HG03565 (cell line): ENCODE results near the gene DENND1B.
"Not testable (repeated sequence)": the region's sequence is repeated elsewhere in the genome, so short reads cannot be mapped to it uniquely, and the experiment has no call there.

Experiments
- ATAC-seq: cut with Tn5 transposase; IDR thresholded peaks from one replicate; pipeline ENCODE4 v1.9.1; 2021; ENCODE audit warnings: mild to moderate bottlenecking, moderate library complexity; ENCODE audit not compliant: unreplicated experiment

Gene DENND1B

DNA sequence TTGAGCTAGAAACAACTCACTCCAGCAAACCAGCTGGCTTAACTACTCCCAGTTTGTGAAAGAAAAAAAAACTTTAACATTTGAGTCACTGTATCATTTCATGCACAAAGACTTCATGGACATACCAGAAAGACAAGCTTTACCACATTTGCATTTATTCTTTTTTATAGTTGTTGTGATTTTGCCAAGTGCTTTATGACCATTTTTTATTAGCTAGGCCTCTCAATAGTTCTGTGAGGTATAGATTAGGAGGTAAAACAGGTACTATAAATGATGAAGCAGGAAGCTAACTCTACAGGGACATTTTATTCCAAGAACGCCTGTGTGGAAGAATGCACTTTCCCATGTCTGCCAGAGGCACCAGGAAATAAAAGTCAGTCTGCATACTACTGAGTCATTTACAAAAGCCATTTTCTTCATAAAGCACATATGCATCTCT lies 8.2 kb upstream of the DENND1B start:
- no peak for ATAC-seq

DNA sequence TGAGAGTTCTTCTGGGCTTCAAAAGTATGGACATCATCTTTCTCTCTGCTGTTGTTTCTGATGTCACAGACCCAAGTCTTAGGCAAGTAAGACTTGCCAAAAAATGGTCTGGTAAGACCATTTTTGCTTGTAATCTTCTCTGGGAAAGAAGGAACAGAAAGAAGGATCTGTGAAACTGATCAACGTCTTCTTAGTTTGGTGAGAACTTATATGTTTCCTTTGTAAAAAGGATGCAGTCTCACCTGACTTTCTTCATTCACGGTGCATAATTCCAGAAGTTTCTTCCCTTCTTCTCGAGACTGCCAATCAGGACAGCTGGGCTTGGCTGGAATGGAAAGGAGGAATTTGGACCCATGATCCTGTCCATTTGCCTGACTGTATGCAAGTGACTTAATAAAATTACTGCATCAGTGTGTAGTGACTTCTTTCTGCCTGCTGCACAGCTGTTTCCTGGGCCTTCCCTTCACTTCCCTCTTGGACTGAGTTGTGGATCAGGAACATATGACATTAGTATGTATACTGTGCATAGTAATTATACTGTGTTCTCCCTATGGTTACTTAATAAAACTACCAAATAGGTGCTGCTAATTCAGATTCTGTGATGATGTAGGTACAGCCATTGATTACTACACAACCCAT lies 7.6 kb upstream of the DENND1B start:
- no peak for ATAC-seq

DNA sequence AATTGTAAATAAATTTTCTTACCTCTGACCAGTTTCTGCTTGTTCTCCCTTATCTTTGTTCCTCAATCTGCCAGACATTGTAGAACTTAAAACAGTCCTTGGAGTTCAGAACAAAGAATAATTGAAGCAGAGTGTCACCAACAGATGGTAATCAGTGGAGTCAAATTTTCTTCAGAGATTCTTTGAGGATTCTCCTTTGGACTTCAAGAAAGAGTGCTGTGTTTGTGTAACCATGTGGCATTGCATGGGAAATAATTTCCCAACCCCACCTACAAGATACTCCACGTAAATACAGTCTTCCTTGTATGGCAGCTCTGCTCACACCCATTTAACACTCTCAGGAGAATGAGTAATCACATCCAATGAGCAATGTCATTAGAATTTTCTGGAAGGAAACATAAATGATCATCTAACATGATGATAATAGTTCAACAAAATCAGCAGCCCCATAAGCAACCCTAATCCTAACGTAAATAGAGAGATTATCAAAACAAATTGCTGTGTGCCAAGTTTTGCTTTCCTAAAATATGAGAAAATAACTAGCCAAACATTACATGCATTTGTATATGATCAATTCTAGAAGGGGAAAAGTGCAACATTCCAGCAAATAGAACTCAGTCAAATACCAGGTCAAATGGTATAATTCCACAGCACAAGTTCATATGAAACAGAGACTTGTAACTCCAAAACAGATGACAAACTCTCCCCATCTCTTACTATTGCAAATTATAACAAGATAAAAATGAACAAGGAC lies 6.9 kb upstream of the DENND1B start:
- no peak for ATAC-seq

DNA sequence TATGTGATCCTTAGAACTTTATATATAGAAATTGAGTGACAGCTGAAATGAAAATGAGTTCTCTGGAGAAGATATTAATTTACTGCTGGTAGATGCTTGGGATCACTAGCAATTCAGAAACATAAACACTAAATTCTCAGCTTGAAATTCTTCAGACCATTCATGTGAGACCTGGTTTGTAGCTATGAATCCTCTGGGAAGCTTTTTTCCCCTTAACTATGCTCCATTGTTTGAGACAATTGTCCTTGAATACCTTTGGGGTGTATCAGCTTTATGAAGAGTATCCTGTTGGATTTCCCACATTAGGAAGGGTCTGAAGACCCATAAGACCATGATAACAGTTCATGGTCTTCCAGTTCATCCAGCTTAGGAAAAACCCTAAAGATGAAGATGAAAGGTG lies 4.6 kb upstream of the DENND1B start:
- ATAC-seq: no peak

DNA sequence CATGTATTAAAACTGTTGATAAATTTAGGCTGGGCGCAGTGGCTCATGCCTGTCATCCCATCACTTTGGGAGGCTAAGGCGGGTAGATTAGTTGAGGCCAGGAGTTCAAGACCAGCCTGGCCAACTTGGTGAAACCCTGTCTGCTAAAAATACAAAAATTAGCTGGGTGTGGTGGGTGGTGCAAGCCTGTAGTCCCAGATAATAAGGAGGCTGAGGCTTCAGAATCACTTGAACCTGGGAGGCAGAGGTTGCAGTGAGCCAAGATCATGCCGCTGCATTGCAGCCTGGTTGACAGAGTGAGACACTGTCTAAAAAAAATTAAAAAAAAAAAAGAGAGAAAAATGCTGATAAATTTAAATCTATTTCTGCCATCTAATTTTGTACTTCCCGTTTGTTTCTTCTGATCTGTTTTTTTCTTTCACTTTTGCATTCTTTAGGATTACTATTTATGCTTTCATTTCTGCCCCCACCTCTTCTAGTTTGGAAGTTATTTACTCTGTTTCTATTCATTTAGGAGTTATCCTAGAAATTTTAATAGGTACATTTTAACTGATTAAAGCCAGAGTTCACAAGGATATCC lies 3.2 kb upstream of the DENND1B start:
- no peak for ATAC-seq

DNA sequence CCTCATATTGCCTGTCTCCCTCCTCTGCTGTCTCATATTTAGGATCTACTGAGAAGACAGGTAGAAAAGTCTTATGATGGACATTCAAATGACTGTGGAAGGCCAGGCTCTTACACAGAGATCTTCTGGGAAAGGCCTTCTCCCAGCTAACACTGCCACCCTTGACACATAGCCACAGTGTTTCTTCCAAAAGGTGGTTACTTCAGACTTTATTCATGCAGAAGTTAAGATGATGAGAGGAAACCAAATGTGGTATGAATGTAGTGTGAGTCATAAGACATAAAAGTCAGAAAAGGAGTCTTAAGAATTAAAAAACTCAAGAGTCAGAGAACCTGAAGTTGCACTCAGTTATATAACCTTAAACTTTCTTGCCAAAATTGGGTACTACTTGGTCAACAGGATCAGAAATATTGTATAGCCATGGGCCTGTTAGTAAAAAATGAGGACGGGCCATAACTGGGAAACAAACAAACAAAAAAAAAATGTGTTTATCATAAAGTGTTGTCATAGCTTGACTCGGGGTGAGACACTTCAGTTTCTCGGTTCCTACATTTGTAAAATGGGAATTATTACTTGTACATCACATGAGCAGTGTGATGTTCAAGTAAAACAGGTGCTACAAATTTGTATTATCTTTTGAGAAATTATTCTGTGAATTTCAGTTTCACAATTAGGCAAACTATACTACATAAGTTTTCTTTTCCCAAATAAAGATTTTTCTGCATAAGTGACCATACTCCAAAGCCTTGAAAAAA lies 1.2 kb upstream of the DENND1B start:
- ATAC-seq: peak; percentile 29

DNA sequence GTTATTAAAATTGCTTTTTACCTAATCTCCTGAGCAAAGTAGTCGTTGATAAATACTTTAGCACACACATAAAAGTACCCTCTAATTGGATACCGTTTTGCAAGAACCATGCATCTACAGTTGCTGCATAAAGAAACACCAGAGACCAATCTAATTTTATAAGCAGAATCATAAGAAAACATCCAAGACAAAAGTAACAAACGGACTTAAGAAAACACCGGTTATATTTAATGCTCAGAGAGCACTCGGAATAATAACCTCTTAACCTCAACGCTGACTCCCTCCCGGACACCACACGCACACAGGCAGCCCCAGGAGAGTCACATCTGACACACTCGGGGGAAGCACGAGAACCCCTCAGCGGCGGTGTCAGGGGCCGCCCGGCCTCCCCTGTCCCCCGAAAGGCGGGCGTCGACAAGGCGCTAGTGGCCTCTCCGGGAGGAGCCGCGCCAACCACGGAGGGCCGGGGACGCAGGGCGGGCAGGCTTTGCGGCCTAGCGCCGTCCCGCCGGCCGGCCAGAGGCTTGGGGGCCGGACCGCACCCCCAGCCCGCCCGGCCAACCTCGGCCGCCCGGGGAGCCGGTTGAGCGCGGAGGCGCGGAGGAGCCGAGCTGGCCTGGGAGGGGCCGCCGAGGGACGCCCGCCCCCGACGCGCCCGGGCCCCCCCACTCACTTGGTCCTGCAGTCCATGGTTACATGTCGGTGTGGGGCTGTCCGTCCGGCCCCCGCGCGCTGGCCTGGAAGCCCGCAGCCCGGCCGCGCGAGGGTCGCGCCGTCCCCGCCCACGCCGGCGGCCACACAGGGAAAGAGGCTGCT lies 606 bp downstream of the DENND1B start:
- peak; percentile 17 for ATAC-seq

DNA sequence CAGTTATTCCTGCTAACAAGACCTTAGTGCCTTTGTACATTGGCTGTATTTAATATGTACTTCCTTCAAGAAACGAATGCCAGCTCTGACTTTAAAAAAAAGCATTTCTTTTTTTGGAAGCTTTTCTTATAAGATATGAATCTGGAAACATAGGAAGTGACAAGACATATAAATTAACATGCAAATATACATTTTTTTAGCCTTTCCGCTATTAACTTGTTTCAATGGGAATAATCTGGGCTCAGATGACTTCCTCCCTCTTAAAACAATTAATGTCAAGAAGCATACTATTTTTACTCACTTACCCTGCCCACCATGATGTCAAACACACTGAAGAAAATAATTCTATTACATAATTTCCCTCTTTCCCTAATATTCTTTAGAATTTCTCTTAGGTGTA lies 1.4 kb downstream of the DENND1B start:
- no peak for ATAC-seq

DNA sequence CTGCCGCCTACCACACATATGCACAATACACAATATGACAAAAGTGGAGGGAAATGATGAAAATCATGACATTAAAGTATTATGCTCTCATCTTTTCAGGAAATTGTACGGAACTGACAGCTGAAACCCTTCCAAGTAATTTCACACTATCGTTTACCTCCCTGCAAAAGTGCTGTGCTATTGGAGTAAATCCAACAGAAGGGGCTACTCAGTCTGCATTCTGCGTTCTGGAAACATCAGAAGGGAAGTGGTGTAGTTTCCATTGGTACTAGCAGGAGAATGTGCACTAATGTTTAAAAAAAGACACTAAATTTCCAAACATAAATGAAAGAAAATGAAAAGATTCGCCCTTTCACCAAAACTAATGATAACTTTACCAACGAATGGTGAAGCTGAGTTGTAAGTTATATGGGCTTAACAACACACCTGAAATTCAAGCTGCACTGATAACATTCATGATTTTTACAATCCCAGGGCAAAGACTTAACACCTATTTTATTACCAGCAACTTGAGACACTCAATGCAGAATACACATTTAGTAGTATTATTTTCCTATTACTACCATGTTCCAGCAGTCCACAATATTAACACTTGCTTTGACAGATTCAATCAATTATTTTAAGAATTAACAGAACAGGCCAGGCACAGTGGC lies 3.2 kb downstream of the DENND1B start:
- no peak for ATAC-seq

DNA sequence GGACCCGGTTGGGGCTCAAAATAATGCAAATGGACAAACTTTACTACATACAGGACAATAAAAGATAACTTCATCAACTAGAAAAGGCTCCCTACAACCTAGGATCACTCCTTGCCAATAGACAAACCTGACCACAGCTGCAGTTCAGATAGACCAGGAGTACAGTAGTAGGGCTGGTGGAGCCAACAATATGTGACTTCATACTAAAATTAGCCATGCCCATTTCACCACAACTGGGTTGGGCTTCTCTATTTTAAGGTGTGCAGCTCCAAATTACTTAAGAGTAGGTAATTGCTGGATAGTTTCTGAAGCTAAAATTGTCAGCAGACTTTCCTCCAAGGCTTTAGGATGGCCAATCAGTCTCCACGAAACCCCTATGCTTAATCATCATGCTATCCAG lies 3.9 kb downstream of the DENND1B start:
- no peak for ATAC-seq

DNA sequence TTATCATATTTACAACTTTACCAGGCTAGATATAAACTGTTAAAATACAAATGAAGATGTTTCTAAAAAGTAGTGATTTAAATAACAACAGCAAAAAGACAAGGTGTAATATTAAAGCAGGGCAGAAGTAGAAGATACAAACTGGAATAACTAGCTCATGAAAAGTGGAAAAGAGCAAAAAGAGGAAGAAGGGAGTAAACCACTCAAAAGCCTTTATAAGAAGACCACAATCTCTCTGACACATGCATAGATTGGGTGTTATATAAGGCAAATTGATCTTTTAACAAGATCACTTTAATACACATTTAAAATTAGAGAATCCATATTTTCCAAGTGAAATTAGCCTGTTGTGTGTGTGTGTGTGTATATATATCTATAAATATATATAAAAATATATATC lies 5.0 kb downstream of the DENND1B start:
- ATAC-seq: no peak

DNA sequence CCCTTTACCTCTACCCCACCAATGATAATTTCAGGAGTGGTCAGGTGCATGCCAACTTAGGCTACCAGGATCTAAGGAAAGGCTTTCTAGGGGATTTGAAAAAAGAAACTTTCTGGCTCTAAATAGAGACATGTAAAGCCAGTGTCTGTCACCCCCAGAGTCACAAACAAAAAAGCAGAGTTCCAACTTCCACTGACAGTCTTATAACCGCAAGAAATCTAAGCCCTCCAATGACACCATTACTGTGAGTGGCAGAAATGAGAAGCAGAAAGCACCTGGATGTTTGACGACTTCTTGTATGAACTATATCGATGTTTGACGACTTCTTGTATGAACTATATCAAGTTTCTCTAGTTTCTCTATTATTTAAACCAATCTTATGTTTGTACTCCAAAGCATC lies 6.0 kb downstream of the DENND1B start:
- ATAC-seq: no peak

DNA sequence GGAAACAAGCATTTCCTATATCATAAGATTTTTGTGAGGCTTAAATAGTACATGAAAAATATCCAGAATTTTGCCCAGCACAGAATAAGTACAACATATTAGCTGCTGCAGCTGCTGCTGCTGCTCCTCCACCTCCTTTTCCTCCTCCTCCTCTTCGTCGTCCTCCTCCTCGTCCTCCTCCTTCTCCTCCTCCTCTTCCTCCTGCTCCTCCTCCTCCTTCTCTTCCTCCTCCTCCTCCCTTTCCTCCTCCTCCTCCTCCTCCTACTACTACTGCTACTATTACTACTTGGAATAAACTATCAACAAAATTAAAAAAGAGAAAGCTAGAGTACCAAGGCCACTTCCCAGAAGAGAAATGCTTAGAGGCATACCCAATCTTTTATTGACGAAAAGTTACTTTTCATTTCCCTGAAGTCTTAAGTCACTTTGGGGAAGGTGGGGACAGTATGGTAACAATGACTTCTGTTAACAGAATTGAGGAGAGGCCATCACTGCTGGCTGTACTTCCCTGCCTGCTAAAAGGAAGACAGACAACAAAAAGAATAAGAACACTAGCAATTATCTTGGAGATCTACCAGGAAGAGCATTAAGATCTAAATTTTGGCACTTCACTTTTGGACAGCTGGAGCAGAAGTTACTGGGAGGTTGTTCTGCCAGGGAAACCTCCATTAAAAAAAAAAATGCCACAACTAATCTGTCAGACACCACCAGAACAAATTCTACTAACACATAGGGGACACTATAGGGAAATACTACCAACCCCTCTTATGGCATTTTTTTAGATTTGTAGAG lies 7.1 kb downstream of the DENND1B start:
- no peak for ATAC-seq

DNA sequence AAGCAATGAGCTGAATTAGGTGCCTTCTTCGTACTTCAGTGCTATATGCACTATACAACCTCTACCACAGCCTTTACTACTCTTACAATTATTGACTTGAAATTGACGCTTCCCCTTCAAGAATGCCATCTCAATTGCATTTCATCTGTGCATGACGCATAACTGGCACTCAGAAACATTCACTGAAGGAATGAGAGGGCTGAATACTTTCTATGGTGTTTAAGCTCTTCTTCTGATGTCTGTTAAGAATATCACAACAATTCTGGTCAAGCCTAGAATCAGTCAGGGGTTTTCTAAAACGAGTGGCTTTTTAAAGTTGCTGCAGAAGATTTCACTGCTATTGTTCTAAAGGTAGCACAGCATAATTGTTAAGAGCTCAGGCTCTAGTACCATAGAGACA lies 11.5 kb downstream of the DENND1B start:
- ATAC-seq: no peak

DNA sequence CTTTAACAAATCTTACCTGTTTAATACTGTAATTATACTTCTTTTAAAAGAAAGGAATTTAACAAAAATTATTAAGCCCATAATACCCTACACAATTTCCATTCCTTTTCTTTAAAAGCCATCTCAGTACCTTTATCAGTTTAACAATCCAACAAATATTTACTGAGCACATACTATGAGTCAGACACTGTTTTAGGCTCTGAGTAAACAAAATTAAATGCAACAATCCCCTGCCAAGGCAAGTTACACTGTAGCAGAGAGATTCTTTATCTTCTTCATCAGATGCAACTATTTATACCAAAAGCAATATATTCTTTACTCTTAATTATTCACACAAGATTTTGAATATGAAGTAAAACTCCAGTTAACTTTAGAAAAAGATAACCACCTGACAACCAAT lies 12.0 kb downstream of the DENND1B start:
- ATAC-seq: no peak

DNA sequence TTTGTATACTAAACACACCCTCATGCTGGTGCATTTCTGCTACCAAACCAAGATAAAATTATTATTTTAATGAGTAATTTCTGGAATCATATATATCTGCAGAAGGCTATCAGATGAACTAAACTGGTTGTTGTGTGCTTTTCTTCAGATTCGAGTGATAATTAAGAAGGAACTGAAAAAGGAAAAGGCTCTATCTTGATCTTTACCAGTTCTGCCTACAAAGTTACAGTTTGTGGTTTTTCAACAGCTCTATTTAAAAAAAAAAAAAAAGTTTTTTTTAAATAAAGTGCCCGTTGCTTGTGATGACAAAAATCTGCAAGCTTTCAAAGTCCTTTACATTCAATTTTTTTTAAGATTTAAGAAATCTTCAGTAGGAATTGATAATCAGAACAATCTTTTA lies 13.6 kb downstream of the DENND1B start:
- ATAC-seq: peak; percentile 89

DNA sequence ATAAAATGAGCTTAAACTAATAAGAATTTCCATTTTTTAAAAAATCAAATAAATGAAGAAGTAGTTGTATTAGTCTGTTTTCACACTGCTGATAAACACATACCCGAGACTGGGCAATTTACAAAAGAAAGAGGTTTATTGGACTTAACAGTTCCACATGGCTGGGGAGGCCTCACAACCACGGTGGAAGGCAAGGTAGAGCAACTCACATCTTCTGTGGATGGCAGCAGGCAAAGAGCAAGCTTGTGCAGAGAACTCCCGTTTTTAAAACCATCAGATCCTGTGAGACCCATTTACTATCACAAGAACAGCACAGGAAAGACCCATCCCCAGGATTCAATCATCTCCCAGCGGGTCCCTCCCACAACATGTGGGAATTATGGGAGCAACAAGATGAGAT lies 19.7 kb downstream of the DENND1B start:
- not testable (repeated sequence) for ATAC-seq

DNA sequence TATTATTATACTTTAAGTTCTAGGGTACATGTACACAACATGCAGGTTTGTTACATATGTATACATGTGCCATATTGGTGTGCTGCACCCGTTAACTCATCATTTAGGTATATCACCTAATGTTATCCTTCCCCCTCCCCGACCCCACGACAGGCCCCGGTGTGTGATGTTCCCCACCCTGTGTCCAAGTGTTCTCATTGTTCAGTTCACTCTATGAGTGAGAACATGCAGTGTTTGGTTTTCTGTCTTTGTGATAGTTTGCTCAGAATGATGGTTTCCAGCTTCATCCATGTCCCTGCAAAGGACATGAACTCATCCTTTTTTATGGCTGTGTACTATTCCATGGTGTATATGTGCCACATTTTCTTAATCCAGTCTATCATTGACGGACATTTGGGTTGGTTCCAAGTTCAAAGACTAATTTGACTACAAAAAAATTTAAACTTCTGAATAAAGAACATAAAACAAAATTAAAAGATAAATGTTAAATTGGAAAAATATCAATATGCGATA lies 22.6 kb downstream of the DENND1B start:
- ATAC-seq: not testable (repeated sequence)

DNA sequence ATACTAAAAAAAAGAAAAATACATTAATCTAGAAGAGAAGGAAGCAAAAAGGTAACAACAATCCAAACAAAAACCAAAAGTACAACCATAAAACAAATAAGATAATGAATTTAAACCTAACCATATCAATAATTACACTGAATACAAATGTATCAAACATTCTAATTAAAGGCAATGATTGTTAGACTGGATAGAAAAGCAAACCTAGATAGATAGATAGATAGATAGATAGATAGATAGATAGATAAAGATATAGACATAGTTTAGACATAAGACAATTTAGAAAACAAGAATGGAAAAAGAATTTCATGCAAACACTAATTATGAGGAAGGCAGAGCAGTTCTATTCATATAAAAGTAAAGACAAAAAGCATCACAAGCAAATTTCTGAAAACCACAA lies 24.9 kb downstream of the DENND1B start:
- ATAC-seq: no peak
